ENCODE data around the gene CHN1. TPM values are rescaled to one million over a fixed set of nuclear protein-coding genes. Genes with fewer than 3 reads are reported as not detected.

CHN1 gene
- polyA plus RNA-seq, 1 donor (not counting 4 experiments of a cell fraction or from before 2014, with no cell fraction given), result 2.3 TPM

- dilution Hi-C loops (cut with MboI; ENCODE audit: extremely low pct_ligation_motif_present, low sequenced_read_pairs), result no loop called here
Measured at GRCh38 chr2:174830561-174830960, 174.6 kb downstream of the CHN1 start.

GRCh38 chr2:174829550-174829949, 175.6 kb downstream of the CHN1 start:
- H3K9ac ChIP-seq (ENCODE audit: control insufficient read depth, extremely low read depth, insufficient read depth, low read length), result no peak overlapping the region
- no peak for FAIRE-seq
- no peaks in the 10 kb centered on the region for H3K79me2 ChIP-seq (ENCODE audit: control insufficient read depth, insufficient read depth, low read length)
- H3K9me3 ChIP-seq (ENCODE audit: control insufficient read depth, low read depth, low read length), result no peaks in the 10 kb centered on the region
- H3K27ac ChIP-seq (ENCODE audit: control insufficient read depth, insufficient read depth, low read length), result no peak overlapping the region
- no peak for DNase-seq (ENCODE audit: low read depth, low spot score)
- H3K4me2 ChIP-seq (ENCODE audit: control insufficient read depth, extremely low read depth, insufficient read depth, low read depth, low read length), result no peak overlapping the region
- H2AFZ ChIP-seq (ENCODE audit: control insufficient read depth, low read length), result no peak overlapping the region
- dilution Hi-C loops (cut with MboI; ENCODE audit: extremely low pct_ligation_motif_present, low sequenced_read_pairs), result no loop called here
- H3K27me3 ChIP-seq (ENCODE audit: control insufficient read depth, extremely low read depth, insufficient read depth, low read length), result no peaks in the 10 kb centered on the region
- no peaks in the 10 kb centered on the region for H3K9me1 ChIP-seq (ENCODE audit: control insufficient read depth, extremely low read depth, insufficient read depth, low read length)
- H3K4me1 ChIP-seq (ENCODE audit: control insufficient read depth, extremely low read depth, insufficient read depth, low read length), result peaks cover 11% of the 10 kb centered on the region
- H3K36me3 ChIP-seq (ENCODE audit: control insufficient read depth in 2 of 2, extremely low read depth in 1 of 2, insufficient read depth in 2 of 2, low read length in 2 of 2), result no peaks in the 10 kb centered on the region
- no peaks in the 10 kb centered on the region for H4K20me1 ChIP-seq (ENCODE audit: control insufficient read depth, extremely low read depth, insufficient read depth, low read length)
- no peak for TF ChIP-seq EZH2 (IDR thresholded peaks at IDR 0.05; ENCODE audit: low read length)
- TF ChIP-seq CTCF (optimal IDR thresholded peaks at IDR 0.05 in 1 of 3, IDR thresholded peaks at IDR 0.05 in 1 of 3, conservative IDR thresholded peaks at IDR 0.05 in 1 of 3; ENCODE audit: extremely low read depth in 1 of 3, insufficient read depth in 2 of 3, low read length in 3 of 3), result no peak
- H3K4me3 ChIP-seq (ENCODE audit: control insufficient read depth in 2 of 3, extremely low read depth in 1 of 3, insufficient read depth in 2 of 3, low read depth in 1 of 3, low read length in 3 of 3), result no peak overlapping the region

More at GRCh38 chr2:174830561-174830960, 174.6 kb downstream of the CHN1 start:
- TF ChIP-seq CTCF (optimal IDR thresholded peaks at IDR 0.05 in 1 of 3, IDR thresholded peaks at IDR 0.05 in 1 of 3, conservative IDR thresholded peaks at IDR 0.05 in 1 of 3; ENCODE audit: extremely low read depth in 1 of 3, insufficient read depth in 2 of 3, low read length in 3 of 3) (no peak), EZH2 (IDR thresholded peaks at IDR 0.05; ENCODE audit: low read length) (no peak)
- Histone ChIP-seq H3K4me3 (ENCODE audit: control insufficient read depth in 2 of 3, extremely low read depth in 1 of 3, insufficient read depth in 2 of 3, low read depth in 1 of 3, low read length in 3 of 3) (no peak overlapping the region), H3K9me3 (ENCODE audit: control insufficient read depth, low read depth, low read length) (no peaks in the 10 kb centered on the region), H4K20me1 (ENCODE audit: control insufficient read depth, extremely low read depth, insufficient read depth, low read length) (no peaks in the 10 kb centered on the region), H3K36me3 (ENCODE audit: control insufficient read depth in 2 of 2, extremely low read depth in 1 of 2, insufficient read depth in 2 of 2, low read length in 2 of 2) (no peaks in the 10 kb centered on the region), H3K9ac (ENCODE audit: control insufficient read depth, extremely low read depth, insufficient read depth, low read length) (no peak overlapping the region), H3K79me2 (ENCODE audit: control insufficient read depth, insufficient read depth, low read length) (no peaks in the 10 kb centered on the region), H3K9me1 (ENCODE audit: control insufficient read depth, extremely low read depth, insufficient read depth, low read length) (no peaks in the 10 kb centered on the region), H3K4me1 (ENCODE audit: control insufficient read depth, extremely low read depth, insufficient read depth, low read length) (peaks cover 16% of the 10 kb centered on the region), H2AFZ (ENCODE audit: control insufficient read depth, low read length) (no peak overlapping the region), H3K27me3 (ENCODE audit: control insufficient read depth, extremely low read depth, insufficient read depth, low read length) (no peaks in the 10 kb centered on the region), H3K27ac (ENCODE audit: control insufficient read depth, insufficient read depth, low read length) (no peak overlapping the region), H3K4me2 (ENCODE audit: control insufficient read depth, extremely low read depth, insufficient read depth, low read depth, low read length) (no peak overlapping the region)
- no peak for FAIRE-seq
- DNase-seq (ENCODE audit: low read depth, low spot score), result no peak
